PC-9 (cell line): ENCODE results near the gene KCNK10. TPM values are rescaled to one million over a fixed set of nuclear protein-coding genes. Genes with fewer than 3 reads are reported as not detected.

ENCODE experiments used
- BruUV-seq: library from RNA; stranded (reverse); fragments of 400-500 nt; replicated peaks from 2 replicates; lab custom pipeline; 2021; lab: Mats Ljungman, UMichigan
- CTCF ChIA-PET: fragments of 300-600 bp; sonication (Branson Sonifier 250); formaldehyde crosslinking; loops from one replicate; lab custom pipeline; 2022; ENCODE audit warnings: antibody characterized with exemption; lab: Charles Lee
- POLR2A ChIA-PET: fragments of 300-600 bp; sonication (Branson Sonifier 250); formaldehyde crosslinking; loops from one replicate; lab custom pipeline; 2022; ENCODE audit warnings: antibody characterized with exemption; ENCODE audit not compliant: unreplicated experiment; lab: Charles Lee
- DNase-seq, 2 experiments: peaks; one replicate each; pipeline versions ENCODE4 v3.0.0 to v3.0.0-alpha.2; 2015 to 2022; ENCODE audit warnings: mixed read lengths in 1 of 2
- H2AFZ ChIP-seq: fragments of 200-600 bp; sonication (generic); 2 replicates; pipeline ENCODE4 v1.8.1; 2017; ENCODE audit warnings: antibody characterized with exemption
- H3F3A ChIP-seq: fragments of 200-600 bp; sonication (generic); 2 replicates; pipeline ENCODE4 v1.8.1; 2017; ENCODE audit warnings: antibody characterized with exemption, mild to moderate bottlenecking, low read depth; ENCODE audit not compliant: insufficient read depth
- H3K27ac ChIP-seq: fragments of 200-600 bp; sonication (generic); 2 replicates; pipeline ENCODE4 v1.6.1; 2016; ENCODE audit warnings: mixed run types
- H3K27me3 ChIP-seq: fragments of 200-600 bp; sonication (generic); 2 replicates; pipeline ENCODE4 v1.6.1; 2016; ENCODE audit warnings: low read depth, mixed run types; ENCODE audit not compliant: insufficient read depth
- H3K36me3 ChIP-seq: fragments of 200-600 bp; sonication (generic); 2 replicates; pipeline ENCODE4 v1.6.1; 2016; ENCODE audit warnings: low read depth, mixed run types
- H3K4me1 ChIP-seq: fragments of 200-600 bp; sonication (generic); replicated peaks from 2 replicates; pipeline ENCODE4 v1.6.1; 2016; ENCODE audit warnings: mixed run types; ENCODE audit not compliant: insufficient read depth
- H3K4me2 ChIP-seq: fragments of 200-600 bp; sonication (generic); 2 replicates; pipeline ENCODE4 v1.6.1; 2017; ENCODE audit warnings: mixed run types
- H3K4me3 ChIP-seq: fragments of 200-600 bp; sonication (generic); 2 replicates; pipeline ENCODE4 v1.6.1; 2016; ENCODE audit warnings: mixed run types
- H3K79me2 ChIP-seq: fragments of 200-600 bp; sonication (generic); 2 replicates; pipeline ENCODE4 v1.6.1; 2017; ENCODE audit warnings: low read depth, mixed run types
- H3K9me2 ChIP-seq: fragments of 200-600 bp; sonication (generic); 2 replicates; pipeline ENCODE4 v1.8.1; 2017; ENCODE audit warnings: mild to moderate bottlenecking; ENCODE audit not compliant: insufficient read depth
- H3K9me3 ChIP-seq: fragments of 200-600 bp; sonication (generic); 2 replicates; pipeline ENCODE4 v1.8.1; 2016; ENCODE audit warnings: low read depth; ENCODE audit not compliant: insufficient read depth
- H4K20me1 ChIP-seq: fragments of 200-600 bp; sonication (generic); 2 replicates; pipeline ENCODE4 v1.8.1; 2017; ENCODE audit not compliant: insufficient read depth
- CTCF ChIP-seq: fragments of 200-600 bp; sonication (generic); conservative IDR thresholded peaks from 2 replicates; pipeline ENCODE4 v1.6.1; 2017; ENCODE audit warnings: mixed run types, antibody characterized with exemption, mild to moderate bottlenecking, moderate library complexity
- EZH2 ChIP-seq: fragments of 200-600 bp; sonication (generic); IDR thresholded peaks from 2 replicates; pipeline ENCODE4 v1.8.0; 2017; ENCODE audit warnings: antibody characterized with exemption, low read depth
- intact Hi-C: fragments of 100-400 bp; cut with micrococcal nuclease; formaldehyde crosslinking; loops from one replicate; pipeline ENCODE4 v1.10.0; 2022; ENCODE audit not compliant: unreplicated experiment
- total RNA-seq: library from RNA; stranded (reverse); gene quantifications from 2 replicates; pipeline ENCODE4 v1.2.3, GENCODE V29; 2021

The KCNK10 gene
- total RNA-seq, 1 experiment from 2014 or later, result not detected

GRCh38 chr14:88305528-88306322 lies 17.3 kb downstream of the KCNK10 start:
- Histone ChIP-seq H3K27ac (no peak overlapping the region), H3K36me3 (no peaks in the 10 kb centered on the region), H4K20me1 (no peaks in the 10 kb centered on the region), H2AFZ (no peak overlapping the region), H3K4me2 (no peak overlapping the region), H3K9me2 (no peaks in the 10 kb centered on the region), H3K4me3 (no peak overlapping the region), H3K27me3 (peaks cover 22% of the 10 kb centered on the region; the same call in 1 of the 2 replicates), H3K9me3 (no peaks in the 10 kb centered on the region), H3K79me2 (no peaks in the 10 kb centered on the region), H3F3A (no peaks in the 10 kb centered on the region), H3K4me1 (no peaks in the 10 kb centered on the region)
- CTCF ChIA-PET, result no interaction called here
- intact Hi-C loops, result no loop called here
- BruUV-seq, result no TSS peak
- POLR2A ChIA-PET, result no interaction called here
- DNase-seq, result no peak
- no peak for TF ChIP-seq EZH2
- no peak for TF ChIP-seq CTCF

GRCh38 chr14:88303041-88303440 lies 20.0 kb downstream of the KCNK10 start:
- no TSS peak for BruUV-seq
- DNase-seq, result no peak
- Histone ChIP-seq H3K9me2 (no peaks in the 10 kb centered on the region), H4K20me1 (no peaks in the 10 kb centered on the region), H3K4me3 (no peak overlapping the region), H3F3A (no peaks in the 10 kb centered on the region), H3K27me3 (peaks cover 36% of the 10 kb centered on the region), H3K4me1 (no peaks in the 10 kb centered on the region), H3K36me3 (no peaks in the 10 kb centered on the region), H3K27ac (no peak overlapping the region), H3K9me3 (no peaks in the 10 kb centered on the region), H2AFZ (no peak overlapping the region), H3K4me2 (no peak overlapping the region), H3K79me2 (no peaks in the 10 kb centered on the region)
- CTCF ChIA-PET, result no interaction called here
- POLR2A ChIA-PET, result no interaction called here
- intact Hi-C loops, result no loop called here
- TF ChIP-seq EZH2, result no peak
- TF ChIP-seq CTCF, result no peak

GRCh38 chr14:88301381-88301780 lies 21.7 kb downstream of the KCNK10 start:
- ChIA-PET CTCF (no interaction called here), POLR2A (no interaction called here)
- H2AFZ ChIP-seq, result no peak overlapping the region
- no peak overlapping the region for H3K27ac ChIP-seq
- H3F3A ChIP-seq, result no peaks in the 10 kb centered on the region
- no peak for TF ChIP-seq CTCF
- no peak for TF ChIP-seq EZH2
- intact Hi-C loops, result no loop called here
- H3K27me3 ChIP-seq, result peaks cover 39% of the 10 kb centered on the region
- H3K9me3 ChIP-seq, result no peaks in the 10 kb centered on the region
- H3K4me1 ChIP-seq, result no peaks in the 10 kb centered on the region
- no TSS peak for BruUV-seq
- no peaks in the 10 kb centered on the region for H3K36me3 ChIP-seq
- H3K4me2 ChIP-seq, result no peak overlapping the region
- H3K79me2 ChIP-seq, result no peaks in the 10 kb centered on the region
- no peak overlapping the region for H3K4me3 ChIP-seq
- H3K9me2 ChIP-seq, result no peaks in the 10 kb centered on the region
- no peak for DNase-seq
- no peaks in the 10 kb centered on the region for H4K20me1 ChIP-seq
